GM13977 (cell line): ENCODE data around the gene ATXN1.

Source experiments
- DNase-seq: peaks from one replicate; pipeline ENCODE4 v3.0.0; 2012; ENCODE audit warnings: low spot score
- in situ Hi-C: fragments of 300-500 bp; cut with MboI; formaldehyde crosslinking; loops from one replicate; pipeline ENCODE4 v1.12.0; 2022; ENCODE audit warnings: low sequenced_read_pairs, low pct_unique_long_range_greater_than_20kb, mixed read lengths, inconsistent platforms; ENCODE audit not compliant: unreplicated experiment
- TF ChIP-seq, protein P1 (sequence below): IDR thresholded peaks from 2 replicates; pipeline ENCODE4 v1.5.1; 2012; ENCODE audit warnings: mild to moderate bottlenecking, control low read depth; ENCODE audit not compliant: insufficient read depth; ENCODE audit errors: extremely low read depth, missing control alignments

ATXN1 gene

DNA sequence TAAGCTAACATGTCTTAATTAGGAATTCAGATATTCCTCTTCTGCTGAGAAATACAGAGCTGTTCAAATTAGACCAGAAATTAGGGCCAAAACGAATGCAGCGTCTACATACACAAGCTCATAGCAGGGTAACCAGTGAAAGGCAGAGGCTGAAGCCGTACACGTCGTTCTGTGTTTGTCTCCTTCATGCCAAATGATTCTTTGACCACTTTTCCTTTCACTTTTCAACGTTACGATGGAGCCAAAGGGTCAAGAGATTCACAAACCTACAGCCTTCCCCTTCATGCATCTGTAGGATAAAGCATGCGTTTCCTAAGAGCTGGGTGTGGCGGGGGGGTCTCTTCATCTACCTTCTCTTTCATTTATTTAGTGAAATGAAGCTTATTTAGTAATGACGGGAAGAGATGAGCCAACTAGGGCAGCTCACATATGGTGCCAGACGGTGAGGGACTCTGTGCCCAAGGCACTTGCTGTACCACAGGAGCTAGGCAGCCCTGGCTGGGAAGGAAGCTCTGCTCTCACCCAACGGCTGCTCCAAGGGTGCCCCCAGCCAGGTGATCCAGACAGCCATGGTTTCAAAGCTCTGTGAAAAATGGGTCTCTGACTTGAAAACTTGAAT is 178.0 kb downstream of the ATXN1 start:
- in situ Hi-C loops = no loop called here
- TF ChIP-seq, protein P1, sequence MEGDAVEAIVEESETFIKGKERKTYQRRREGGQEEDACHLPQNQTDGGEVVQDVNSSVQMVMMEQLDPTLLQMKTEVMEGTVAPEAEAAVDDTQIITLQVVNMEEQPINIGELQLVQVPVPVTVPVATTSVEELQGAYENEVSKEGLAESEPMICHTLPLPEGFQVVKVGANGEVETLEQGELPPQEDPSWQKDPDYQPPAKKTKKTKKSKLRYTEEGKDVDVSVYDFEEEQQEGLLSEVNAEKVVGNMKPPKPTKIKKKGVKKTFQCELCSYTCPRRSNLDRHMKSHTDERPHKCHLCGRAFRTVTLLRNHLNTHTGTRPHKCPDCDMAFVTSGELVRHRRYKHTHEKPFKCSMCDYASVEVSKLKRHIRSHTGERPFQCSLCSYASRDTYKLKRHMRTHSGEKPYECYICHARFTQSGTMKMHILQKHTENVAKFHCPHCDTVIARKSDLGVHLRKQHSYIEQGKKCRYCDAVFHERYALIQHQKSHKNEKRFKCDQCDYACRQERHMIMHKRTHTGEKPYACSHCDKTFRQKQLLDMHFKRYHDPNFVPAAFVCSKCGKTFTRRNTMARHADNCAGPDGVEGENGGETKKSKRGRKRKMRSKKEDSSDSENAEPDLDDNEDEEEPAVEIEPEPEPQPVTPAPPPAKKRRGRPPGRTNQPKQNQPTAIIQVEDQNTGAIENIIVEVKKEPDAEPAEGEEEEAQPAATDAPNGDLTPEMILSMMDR = no peak
- DNase-seq = no peak

DNA sequence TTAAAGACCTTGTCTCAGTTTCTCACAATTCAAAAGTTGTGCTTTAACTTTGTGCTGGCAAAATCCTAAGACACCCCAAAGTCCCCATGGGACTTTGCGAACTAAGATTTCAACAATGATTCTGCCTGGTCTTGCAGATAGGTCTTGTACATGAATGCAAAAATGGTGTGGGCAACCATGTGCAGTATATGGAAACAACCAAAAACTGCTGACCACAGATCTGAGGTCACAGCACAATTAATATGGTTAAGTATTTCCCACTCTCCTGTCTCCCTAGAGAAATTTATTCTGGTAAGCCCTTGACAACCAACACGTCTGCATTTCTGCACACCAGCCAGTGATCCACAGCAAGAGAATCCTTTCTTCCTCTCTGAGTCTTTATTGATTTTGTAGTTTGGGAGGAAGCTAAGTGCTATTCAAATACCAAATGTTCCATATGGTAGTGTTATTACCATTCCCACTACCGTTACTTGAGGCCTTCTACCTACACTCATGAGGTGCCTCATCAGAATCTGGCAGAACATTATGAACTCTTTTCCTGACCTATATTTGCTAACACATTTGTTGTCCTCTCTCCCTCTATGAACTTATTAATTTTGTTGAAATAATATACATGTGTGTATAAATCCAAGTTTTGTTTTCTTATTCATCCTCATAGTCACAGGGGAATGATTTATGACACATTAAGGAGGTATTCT is 178.7 kb downstream of the ATXN1 start:
- TF ChIP-seq, protein P1 = no peak
- in situ Hi-C loops = no loop called here
- no peak for DNase-seq

DNA sequence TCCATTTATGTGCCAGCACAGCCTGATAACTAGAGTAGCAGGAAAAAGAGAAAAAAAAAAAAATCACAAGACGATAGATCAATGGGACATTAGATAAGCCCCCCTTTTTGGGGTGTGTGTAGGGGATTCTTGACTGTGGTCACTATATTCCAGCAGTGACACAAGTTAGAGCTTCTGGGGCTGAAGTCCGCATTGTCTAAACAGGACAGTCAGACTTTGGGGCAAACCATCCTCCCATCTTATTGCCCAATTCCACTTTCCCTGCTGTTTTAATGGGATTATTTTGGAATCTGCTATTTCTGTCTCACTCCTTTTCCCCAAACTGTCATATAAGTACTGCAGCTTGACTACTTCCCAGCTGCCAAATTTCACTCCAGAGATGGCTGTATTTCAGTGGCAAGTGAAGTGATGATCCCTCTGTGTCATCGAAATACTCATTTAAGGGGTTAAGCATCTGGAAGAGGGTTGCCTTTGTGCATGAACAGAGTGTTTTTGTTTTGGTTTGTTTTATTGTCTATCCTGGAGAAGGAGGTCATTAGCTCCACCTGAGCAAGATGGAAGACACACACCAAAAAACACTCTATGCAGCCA is 182.5 kb downstream of the ATXN1 start:
- in situ Hi-C loops = no loop called here
- TF ChIP-seq, protein P1 = no peak
- no peak for DNase-seq

DNA sequence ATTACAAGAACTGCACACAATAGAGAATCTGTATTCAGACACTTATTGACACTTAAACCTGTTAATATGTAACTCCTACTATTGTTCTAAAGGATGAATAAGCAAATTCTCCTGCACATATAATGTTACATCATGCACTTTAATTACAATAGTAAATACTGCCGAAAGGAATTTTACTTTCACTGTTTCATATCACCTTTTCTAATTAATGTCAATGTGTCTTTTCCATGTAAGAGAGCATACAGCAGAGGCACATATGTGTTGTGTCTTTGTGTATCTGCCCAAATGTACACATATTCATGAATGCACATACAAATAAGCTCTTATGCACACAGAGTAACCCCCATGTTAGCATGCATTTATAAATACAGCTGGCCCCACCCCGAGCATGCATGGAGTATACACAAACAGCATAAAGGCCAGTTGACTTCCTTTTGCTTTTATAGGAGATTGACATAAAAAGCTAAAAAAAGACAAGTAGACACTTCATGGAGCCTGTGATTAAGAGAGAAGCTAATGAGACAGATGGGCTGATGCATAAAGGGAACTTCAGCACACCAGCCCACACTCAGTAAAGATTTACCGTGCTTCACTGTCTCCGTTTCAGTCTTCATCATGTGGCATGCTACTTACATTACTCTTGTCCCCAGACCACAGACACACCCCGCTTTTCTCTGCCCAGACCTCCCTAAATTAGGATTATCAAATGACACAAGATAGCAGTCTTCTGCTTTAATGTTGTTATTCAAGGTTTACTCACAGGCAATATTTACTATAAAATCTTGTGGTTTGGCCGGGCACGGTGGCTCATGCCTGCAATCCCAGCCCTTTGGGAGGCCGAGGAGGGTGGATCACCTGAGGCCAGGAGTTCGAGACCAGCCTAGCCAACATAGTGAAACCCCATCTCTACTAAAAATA is 184.6 kb downstream of the ATXN1 start:
- in situ Hi-C loops = no loop called here
- peak; percentile 45 for DNase-seq
- TF ChIP-seq, protein P1 = no peak

DNA sequence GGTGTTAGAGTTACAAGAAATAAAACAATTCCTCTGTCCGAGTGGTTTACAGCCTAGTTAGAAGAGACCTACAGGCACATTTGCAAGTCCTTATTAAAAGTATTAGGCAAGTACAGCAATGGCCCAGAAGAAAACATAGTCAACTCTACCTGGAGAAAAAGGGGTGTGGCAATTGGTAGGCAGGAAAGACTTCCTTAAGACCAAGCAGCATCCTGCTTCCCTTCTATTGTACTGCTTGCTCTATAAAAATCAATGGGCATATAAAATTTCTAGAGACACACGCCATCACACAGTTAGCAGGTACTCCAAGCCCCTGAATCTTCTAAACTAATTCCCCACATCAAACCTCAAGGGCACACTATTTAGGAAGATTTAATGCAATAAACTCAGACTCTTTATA is 185.6 kb downstream of the ATXN1 start:
- no peak for DNase-seq
- TF ChIP-seq, protein P1 = no peak
- in situ Hi-C loops = no loop called here

DNA sequence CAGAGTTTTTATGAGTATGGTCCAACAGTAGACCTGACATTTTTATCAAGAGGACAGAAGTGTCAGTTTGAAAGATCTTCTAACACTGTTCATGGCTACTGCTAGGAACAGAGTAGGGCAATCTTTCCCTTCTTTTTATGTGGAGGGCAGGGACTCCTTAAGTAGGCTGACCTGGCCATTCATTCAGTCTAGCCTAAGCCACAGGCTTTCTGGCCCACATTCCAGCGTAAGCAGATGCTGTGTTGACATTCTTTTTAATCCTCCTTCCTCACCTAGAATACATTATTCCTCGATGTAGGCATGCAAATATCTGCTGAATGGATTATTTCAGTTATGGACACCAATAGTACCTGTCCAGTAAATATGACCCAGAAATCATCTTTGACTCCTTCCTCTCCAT is 188.3 kb downstream of the ATXN1 start:
- TF ChIP-seq, protein P1 = no peak
- DNase-seq = no peak
- in situ Hi-C loops = no loop called here
